Suprapubic skin (tissue), 4 donors: ENCODE measurements around the gene PCDHB13. TPM values are rescaled to one million over a fixed set of nuclear protein-coding genes. Genes with fewer than 3 reads are reported as not detected.

Experiments used
- DNase-seq, 2 donors: peaks; one replicate each; pipeline ENCODE4 v3.0.0-alpha.2; 2019; ENCODE audit warnings: low spot score in 2 of 2
- H3K27ac ChIP-seq: fragments of 200-600 bp; sonication (generic); one replicate; pipeline ENCODE4 v1.5.1; 2019
- H3K27me3 ChIP-seq: fragments of 200-600 bp; sonication (generic); one replicate; pipeline ENCODE4 v1.5.1; 2019
- H3K36me3 ChIP-seq: fragments of 200-600 bp; sonication (generic); one replicate; pipeline ENCODE4 v1.5.1; 2019
- H3K4me1 ChIP-seq: fragments of 200-600 bp; sonication (generic); one replicate; pipeline ENCODE4 v1.5.1; 2019
- H3K4me3 ChIP-seq: fragments of 200-600 bp; sonication (generic); one replicate; pipeline ENCODE4 v1.5.1; 2019; ENCODE audit warnings: mild to moderate bottlenecking
- H3K9me3 ChIP-seq: fragments of 200-600 bp; sonication (generic); one replicate; pipeline ENCODE4 v1.5.1; 2019
- EP300 ChIP-seq: sonication (generic); formaldehyde crosslinking; IDR thresholded peaks from one replicate; pipeline ENCODE4 v1.6.1; 2017; ENCODE audit warnings: antibody characterized with exemption
- POLR2A ChIP-seq, 2 donors: fragments of 450-650 bp; IDR thresholded peaks; one replicate each; pipeline ENCODE4 v1.6.1; 2017; ENCODE audit warnings: antibody characterized with exemption in 2 of 2, mild to moderate bottlenecking in 2 of 2, moderate library complexity in 2 of 2
- POLR2AphosphoS5 ChIP-seq, 3 donors: sonication (generic); formaldehyde crosslinking; IDR thresholded peaks; one replicate each; pipeline ENCODE4 v1.6.1; 2017; ENCODE audit warnings: antibody characterized with exemption in 3 of 3
- WGBS: methylation state at CpG from one replicate; pipeline ENCODE4 v1.1.5; 2018; 5-methylcytosine and 5-hydroxymethylcytosine counted together
- total RNA-seq, 4 donors: library from RNA; depleted of rRNA; stranded (reverse); fragments of >200 nt; gene quantifications; one replicate each; pipeline ENCODE4 v1.1.0, GENCODE V29; 2016
- TF ChIP-seq, protein P1 (sequence below), 2 donors: fragments of 200-600 bp in 1 of 2; fragments of 450-650 bp in 1 of 2; sonication (generic) in 1 of 2; IDR thresholded peaks; one replicate each; pipeline ENCODE4 v1.5.1; 2016 to 2019; ENCODE audit warnings: antibody characterized with exemption in 2 of 2, mild to moderate bottlenecking in 1 of 2, moderate library complexity in 1 of 2

The PCDHB13 gene
- total RNA-seq, 4 donors from 2014 or later, result 5.9 to 10.0 (median 6.2) TPM

GRCh38 chr5:141258948-141259347, 45.2 kb downstream of the PCDHB13 start:
- peaks cover 94% of the 10 kb centered on the region for H3K9me3 ChIP-seq

GRCh38 chr5:141260458-141261237, 46.9 kb downstream of the PCDHB13 start:
- DNase-seq, result no peak
- no peak overlapping the region for H3K4me3 ChIP-seq
- peaks cover 5% of the 10 kb centered on the region for H3K36me3 ChIP-seq
- H3K4me1 ChIP-seq, result no peaks in the 10 kb centered on the region
- no peak overlapping the region for H3K27ac ChIP-seq
- peaks cover 97% of the 10 kb centered on the region for H3K9me3 ChIP-seq
- H3K27me3 ChIP-seq, result no peaks in the 10 kb centered on the region
- WGBS, result 73% methylated on average over 5 of the region's 5 CpGs
- TF ChIP-seq EP300 (no peak), POLR2AphosphoS5 (IDR thresholded peaks at IDR 0.05) (no peak), POLR2A (IDR thresholded peaks at IDR 0.05) (no peak)
- TF ChIP-seq, protein P1, sequence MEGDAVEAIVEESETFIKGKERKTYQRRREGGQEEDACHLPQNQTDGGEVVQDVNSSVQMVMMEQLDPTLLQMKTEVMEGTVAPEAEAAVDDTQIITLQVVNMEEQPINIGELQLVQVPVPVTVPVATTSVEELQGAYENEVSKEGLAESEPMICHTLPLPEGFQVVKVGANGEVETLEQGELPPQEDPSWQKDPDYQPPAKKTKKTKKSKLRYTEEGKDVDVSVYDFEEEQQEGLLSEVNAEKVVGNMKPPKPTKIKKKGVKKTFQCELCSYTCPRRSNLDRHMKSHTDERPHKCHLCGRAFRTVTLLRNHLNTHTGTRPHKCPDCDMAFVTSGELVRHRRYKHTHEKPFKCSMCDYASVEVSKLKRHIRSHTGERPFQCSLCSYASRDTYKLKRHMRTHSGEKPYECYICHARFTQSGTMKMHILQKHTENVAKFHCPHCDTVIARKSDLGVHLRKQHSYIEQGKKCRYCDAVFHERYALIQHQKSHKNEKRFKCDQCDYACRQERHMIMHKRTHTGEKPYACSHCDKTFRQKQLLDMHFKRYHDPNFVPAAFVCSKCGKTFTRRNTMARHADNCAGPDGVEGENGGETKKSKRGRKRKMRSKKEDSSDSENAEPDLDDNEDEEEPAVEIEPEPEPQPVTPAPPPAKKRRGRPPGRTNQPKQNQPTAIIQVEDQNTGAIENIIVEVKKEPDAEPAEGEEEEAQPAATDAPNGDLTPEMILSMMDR (IDR thresholded peaks at IDR 0.05), result no peak

More at GRCh38 chr5:141258948-141259347, 45.2 kb downstream of the PCDHB13 start:
- TF ChIP-seq, protein P1 (IDR thresholded peaks at IDR 0.05), result no peak
- TF ChIP-seq POLR2A (IDR thresholded peaks at IDR 0.05) (no peak), EP300 (no peak), POLR2AphosphoS5 (IDR thresholded peaks at IDR 0.05) (no peak)
- Histone ChIP-seq H3K36me3 (peaks cover 5% of the 10 kb centered on the region), H3K27ac (no peak overlapping the region), H3K27me3 (no peaks in the 10 kb centered on the region), H3K4me3 (no peak overlapping the region), H3K4me1 (no peaks in the 10 kb centered on the region)
- no peak for DNase-seq

DNA sequence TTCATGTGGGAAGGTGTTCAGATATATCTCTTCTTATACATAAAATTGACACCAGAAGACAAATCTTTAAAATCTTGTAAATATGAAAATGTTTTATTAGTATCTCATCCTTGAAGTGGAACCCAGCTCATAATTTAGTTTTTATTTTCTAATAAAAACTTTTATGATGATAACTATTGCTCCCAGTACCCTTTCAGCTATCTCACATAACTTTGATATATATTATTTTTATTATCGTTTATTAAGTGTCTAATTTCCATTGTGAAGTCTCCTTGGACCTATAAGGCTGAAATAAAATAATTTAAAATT, 47.5 kb downstream of the PCDHB13 start:
- 71% methylated on average over 1 of the region's 1 CpG for WGBS
- Histone ChIP-seq H3K36me3 (peaks cover 5% of the 10 kb centered on the region), H3K9me3 (peaks cover 97% of the 10 kb centered on the region)

More for the DNA sequence above, 47.5 kb downstream of the PCDHB13 start:
- Histone ChIP-seq H3K4me1 (no peaks in the 10 kb centered on the region), H3K27ac (no peak overlapping the region), H3K4me3 (no peak overlapping the region), H3K27me3 (no peaks in the 10 kb centered on the region)
- no peak for TF ChIP-seq EP300
- no peak for TF ChIP-seq POLR2AphosphoS5 (IDR thresholded peaks at IDR 0.05)
- TF ChIP-seq POLR2A (IDR thresholded peaks at IDR 0.05), result no peak
- TF ChIP-seq, protein P1 (IDR thresholded peaks at IDR 0.05), result no peak
- no peak for DNase-seq

Other genes starting within 250 kb of the PCDHB13 start
- under 1 TPM in 1 of 4 donors, not detected in 3; 0.13 TPM for gene PCDHAC2, start 247.4 kb upstream of the PCDHB13 start, total RNA-seq
- gene PCDHB1, start 162.5 kb upstream of the PCDHB13 start, total RNA-seq, result not detected
- gene PCDHB2, start 119.3 kb upstream of the PCDHB13 start, total RNA-seq, result 1 to 10 TPM; 2.2 to 5.4 (median 4.2) TPM
- 1 to 10 TPM; 1.1 to 2.5 (median 2.0) TPM for gene PCDHB3, start 113.4 kb upstream of the PCDHB13 start, total RNA-seq
- gene PCDHB4, start 92.1 kb upstream of the PCDHB13 start, total RNA-seq, result 1 to 10 TPM; 1.8 to 5.6 (median 2.0) TPM
- 1 to 10 TPM in 2 of 4 donors, under 1 TPM in 2; 0.72 to 6.2 (median 1.9) TPM for gene PCDHB5, start 78.7 kb upstream of the PCDHB13 start, total RNA-seq
- 1 to 10 TPM in 2 of 4 donors, under 1 TPM in 1, not detected in 1; 0.76 to 2.2 (median 1.7) TPM for gene PCDHB6, start 63.9 kb upstream of the PCDHB13 start, total RNA-seq
- 1 to 10 TPM in 1 of 4 donors, under 1 TPM in 3; 0.49 to 1.2 (median 0.78) TPM for gene PCDHB7, start 41.3 kb upstream of the PCDHB13 start, total RNA-seq
- gene PCDHB8, start 36.1 kb upstream of the PCDHB13 start, total RNA-seq, result under 1 TPM in 3 of 4 donors, not detected in 1; 0.62 to 0.93 (median 0.68) TPM
- gene PCDHB16, start 31.5 kb upstream of the PCDHB13 start, total RNA-seq, result 1 to 10 TPM; 2.9 to 4.8 (median 3.2) TPM
- gene PCDHB9, start 26.8 kb upstream of the PCDHB13 start, total RNA-seq, result 1 to 10 TPM; 1.1 to 3.2 (median 2.5) TPM
- gene PCDHB10, start 21.6 kb upstream of the PCDHB13 start, total RNA-seq, result 1 to 10 TPM in 3 of 4 donors, under 1 TPM in 1; 0.60 to 1.4 (median 1.2) TPM
- 1 to 10 TPM in 3 of 4 donors, under 1 TPM in 1; 0.98 to 2.8 (median 1.2) TPM for gene PCDHB11, start 14.3 kb upstream of the PCDHB13 start, total RNA-seq
- gene PCDHB12, start 5.2 kb upstream of the PCDHB13 start, total RNA-seq, result 1 to 10 TPM in 1 of 4 donors, under 1 TPM in 3; 0.83 to 2.2 (median 0.95) TPM
- 1 to 10 TPM; 2.5 to 6.5 (median 6.0) TPM for gene PCDHB14, start 9.4 kb downstream of the PCDHB13 start, total RNA-seq
- 1 to 10 TPM in 3 of 4 donors, under 1 TPM in 1; 0.68 to 2.3 (median 1.6) TPM for gene PCDHB15, start 31.5 kb downstream of the PCDHB13 start, total RNA-seq
- gene SLC25A2, start 90.1 kb downstream of the PCDHB13 start, total RNA-seq, result 1 to 10 TPM in 2 of 4 donors, under 1 TPM in 2; 0.57 to 4.5 (median 0.99) TPM
- gene TAF7, start 106.9 kb downstream of the PCDHB13 start, total RNA-seq, result 10 to 100 TPM; 47.3 to 70.3 (median 62.7) TPM
- under 1 TPM; 0.26 to 0.38 (median 0.33) TPM for gene PCDHGA1, start 116.6 kb downstream of the PCDHB13 start, total RNA-seq
- gene PCDHGA2, start 124.8 kb downstream of the PCDHB13 start, total RNA-seq, result 1 to 10 TPM; 2.0 to 3.4 (median 2.9) TPM
- 1 to 10 TPM; 1.3 to 2.3 (median 1.7) TPM for gene PCDHGA3, start 129.9 kb downstream of the PCDHB13 start, total RNA-seq
- 1 to 10 TPM; 1.2 to 4.3 (median 2.8) TPM for gene PCDHGB1, start 136.2 kb downstream of the PCDHB13 start, total RNA-seq
- 1 to 10 TPM; 2.0 to 5.6 (median 3.2) TPM for gene PCDHGA4, start 141.1 kb downstream of the PCDHB13 start, total RNA-seq
- gene PCDHGB2, start 146.1 kb downstream of the PCDHB13 start, total RNA-seq, result 1 to 10 TPM; 2.6 to 6.5 (median 3.8) TPM
- 1 to 10 TPM; 1.5 to 4.0 (median 2.7) TPM for gene PCDHGA5, start 150.2 kb downstream of the PCDHB13 start, total RNA-seq
- gene PCDHGB3, start 156.3 kb downstream of the PCDHB13 start, total RNA-seq, result 1 to 10 TPM; 4.3 to 9.7 (median 7.5) TPM
- gene PCDHGA6, start 160.0 kb downstream of the PCDHB13 start, total RNA-seq, result 1 to 10 TPM; 3.3 to 7.3 (median 5.3) TPM
- 1 to 10 TPM; 2.7 to 5.6 (median 4.5) TPM for gene PCDHGA7, start 168.8 kb downstream of the PCDHB13 start, total RNA-seq
- gene PCDHGB4, start 173.8 kb downstream of the PCDHB13 start, total RNA-seq, result 10 to 100 TPM in 1 of 4 donors, 1 to 10 TPM in 3; 4.1 to 10.3 (median 7.2) TPM
- 1 to 10 TPM; 1.1 to 5.1 (median 2.1) TPM for gene PCDHGA8, start 178.7 kb downstream of the PCDHB13 start, total RNA-seq
- 10 to 100 TPM; 13.3 to 27.4 (median 15.3) TPM for gene PCDHGB5, start 184.0 kb downstream of the PCDHB13 start, total RNA-seq
- 10 to 100 TPM in 1 of 4 donors, 1 to 10 TPM in 3; 4.9 to 20.8 (median 7.9) TPM for gene PCDHGA9, start 188.9 kb downstream of the PCDHB13 start, total RNA-seq
- gene PCDHGB6, start 194.1 kb downstream of the PCDHB13 start, total RNA-seq, result 10 to 100 TPM in 1 of 4 donors, 1 to 10 TPM in 3; 4.5 to 13.8 (median 8.2) TPM
- 10 to 100 TPM in 2 of 4 donors, 1 to 10 TPM in 2; 7.0 to 23.6 (median 10.3) TPM for gene PCDHGA10, start 199.1 kb downstream of the PCDHB13 start, total RNA-seq
- 10 to 100 TPM in 2 of 4 donors, 1 to 10 TPM in 2; 9.2 to 18.3 (median 9.9) TPM for gene PCDHGB7, start 203.8 kb downstream of the PCDHB13 start, total RNA-seq
- 10 to 100 TPM in 1 of 4 donors, 1 to 10 TPM in 3; 3.4 to 14.3 (median 6.9) TPM for gene PCDHGA11, start 207.1 kb downstream of the PCDHB13 start, total RNA-seq
- gene PCDHGA12, start 216.6 kb downstream of the PCDHB13 start, total RNA-seq, result 10 to 100 TPM in 1 of 4 donors, 1 to 10 TPM in 3; 2.9 to 13.4 (median 6.6) TPM